ENCODE measurements around the gene GLIPR1L2.

GRCh38 chr12:75481774-75482173 is 90.9 kb downstream of the GLIPR1L2 start:
- no peak for TF ChIP-seq SPI1 (IDR thresholded peaks at IDR 0.05; ENCODE audit: borderline replicate concordance, insufficient read depth, low read depth, low read length)
- no peak for TF ChIP-seq EZH2 (IDR thresholded peaks at IDR 0.05; ENCODE audit: borderline replicate concordance, control insufficient read depth, low read depth, low read length)
- TF ChIP-seq JUNB (IDR thresholded peaks at IDR 0.05) = no peak
- TF ChIP-seq, protein P1, sequence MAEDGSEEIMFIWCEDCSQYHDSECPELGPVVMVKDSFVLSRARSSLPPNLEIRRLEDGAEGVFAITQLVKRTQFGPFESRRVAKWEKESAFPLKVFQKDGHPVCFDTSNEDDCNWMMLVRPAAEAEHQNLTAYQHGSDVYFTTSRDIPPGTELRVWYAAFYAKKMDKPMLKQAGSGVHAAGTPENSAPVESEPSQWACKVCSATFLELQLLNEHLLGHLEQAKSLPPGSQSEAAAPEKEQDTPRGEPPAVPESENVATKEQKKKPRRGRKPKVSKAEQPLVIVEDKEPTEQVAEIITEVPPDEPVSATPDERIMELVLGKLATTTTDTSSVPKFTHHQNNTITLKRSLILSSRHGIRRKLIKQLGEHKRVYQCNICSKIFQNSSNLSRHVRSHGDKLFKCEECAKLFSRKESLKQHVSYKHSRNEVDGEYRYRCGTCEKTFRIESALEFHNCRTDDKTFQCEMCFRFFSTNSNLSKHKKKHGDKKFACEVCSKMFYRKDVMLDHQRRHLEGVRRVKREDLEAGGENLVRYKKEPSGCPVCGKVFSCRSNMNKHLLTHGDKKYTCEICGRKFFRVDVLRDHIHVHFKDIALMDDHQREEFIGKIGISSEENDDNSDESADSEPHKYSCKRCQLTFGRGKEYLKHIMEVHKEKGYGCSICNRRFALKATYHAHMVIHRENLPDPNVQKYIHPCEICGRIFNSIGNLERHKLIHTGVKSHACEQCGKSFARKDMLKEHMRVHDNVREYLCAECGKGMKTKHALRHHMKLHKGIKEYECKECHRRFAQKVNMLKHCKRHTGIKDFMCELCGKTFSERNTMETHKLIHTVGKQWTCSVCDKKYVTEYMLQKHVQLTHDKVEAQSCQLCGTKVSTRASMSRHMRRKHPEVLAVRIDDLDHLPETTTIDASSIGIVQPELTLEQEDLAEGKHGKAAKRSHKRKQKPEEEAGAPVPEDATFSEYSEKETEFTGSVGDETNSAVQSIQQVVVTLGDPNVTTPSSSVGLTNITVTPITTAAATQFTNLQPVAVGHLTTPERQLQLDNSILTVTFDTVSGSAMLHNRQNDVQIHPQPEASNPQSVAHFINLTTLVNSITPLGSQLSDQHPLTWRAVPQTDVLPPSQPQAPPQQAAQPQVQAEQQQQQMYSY (CRISPR knock-in tag; IDR thresholded peaks at IDR 0.05) = no peak
- no peak for TF ChIP-seq REST (IDR thresholded peaks at IDR 0.05; ENCODE audit: low read depth, low read length)
- no peak for TF ChIP-seq DPF2 (IDR thresholded peaks at IDR 0.05)
- no peak for TF ChIP-seq NFXL1 (IDR thresholded peaks at IDR 0.05; ENCODE audit: borderline replicate concordance)
- no peak for TF ChIP-seq NFIC (IDR thresholded peaks at IDR 0.05; ENCODE audit: low read depth, low read length)
- no peak for TF ChIP-seq SMC3 (IDR thresholded peaks at IDR 0.05; ENCODE audit: borderline replicate concordance, low read length)

All from GM12878 (cell line).